ENCODE data around the gene JARID2.

The JARID2 gene

DNA sequence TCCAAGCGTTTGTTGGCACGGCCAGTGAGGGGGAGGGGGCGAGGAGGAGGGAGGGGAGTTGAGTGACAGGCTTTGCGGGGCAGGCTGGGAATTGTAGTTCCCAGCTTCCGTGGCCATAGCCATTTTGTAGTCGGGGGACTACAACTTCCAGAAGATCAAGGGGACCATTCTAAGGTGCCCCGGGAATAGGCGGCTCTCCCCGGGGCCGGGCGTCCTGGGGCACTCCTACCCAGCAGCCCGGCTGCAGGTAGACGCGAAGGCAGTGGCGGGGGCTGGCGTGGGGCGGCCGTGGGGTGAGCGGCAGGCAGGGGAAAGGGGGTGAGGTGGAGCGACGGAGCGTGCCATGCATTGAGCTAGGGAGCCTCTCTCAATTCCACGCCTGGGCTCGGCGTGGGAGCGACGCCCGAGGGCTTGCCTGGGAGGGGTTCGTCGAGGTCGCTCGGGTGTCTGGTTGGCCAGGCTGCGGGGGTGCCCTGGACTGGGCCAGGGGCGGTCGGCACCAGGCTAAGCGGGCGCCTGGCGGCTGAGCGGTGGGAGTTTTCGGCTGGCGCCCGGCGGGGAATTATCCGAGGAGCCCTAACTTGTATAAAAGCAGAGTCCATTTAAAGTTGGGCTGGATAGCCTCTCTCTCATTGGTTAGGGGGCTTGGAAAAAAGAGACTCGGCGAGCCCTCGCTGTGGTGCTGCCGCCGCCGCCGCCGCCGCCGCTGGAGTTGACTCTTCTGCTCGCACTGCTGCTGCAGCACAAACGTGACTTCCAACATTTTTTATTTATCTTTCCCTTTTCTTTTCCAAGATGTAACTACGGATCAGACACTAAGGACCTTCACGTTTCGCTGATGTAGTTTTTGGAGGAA is at the start of gene JARID2:
Gene JARID2 (plus strand): TSS at position 709 of the 856 bp plus-strand sequence. CDS start 471 bp downstream, outside the sequence.
- DNase-seq (ENCODE audit: low read depth, low spot score) = peak; percentile 90

DNA sequence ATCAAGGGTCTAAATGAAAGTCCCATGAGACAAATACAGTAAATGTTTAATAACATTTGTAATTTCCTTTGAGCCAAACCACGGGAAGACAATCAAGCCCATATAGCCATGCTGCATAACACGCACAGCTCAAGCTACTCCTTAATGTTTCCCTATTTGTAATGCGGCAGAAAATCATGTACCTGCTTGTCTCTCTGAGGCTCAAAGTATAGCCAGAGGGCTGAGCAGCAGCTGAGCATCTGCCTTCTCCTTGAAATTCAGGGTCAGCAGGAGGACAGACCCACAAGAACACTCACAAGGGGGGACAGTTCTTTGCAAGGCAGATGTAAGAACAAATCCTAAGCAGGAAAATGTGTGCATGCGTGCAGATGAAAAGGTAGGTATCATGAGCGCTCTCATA is 45.8 kb upstream of the JARID2 start:
- DNase-seq (ENCODE audit: low read depth, low spot score) = no peak

GRCh38 chr6:15205321-15205720 is 40.5 kb upstream of the JARID2 start:
- DNase-seq (ENCODE audit: low read depth, low spot score) = no peak

DNA sequence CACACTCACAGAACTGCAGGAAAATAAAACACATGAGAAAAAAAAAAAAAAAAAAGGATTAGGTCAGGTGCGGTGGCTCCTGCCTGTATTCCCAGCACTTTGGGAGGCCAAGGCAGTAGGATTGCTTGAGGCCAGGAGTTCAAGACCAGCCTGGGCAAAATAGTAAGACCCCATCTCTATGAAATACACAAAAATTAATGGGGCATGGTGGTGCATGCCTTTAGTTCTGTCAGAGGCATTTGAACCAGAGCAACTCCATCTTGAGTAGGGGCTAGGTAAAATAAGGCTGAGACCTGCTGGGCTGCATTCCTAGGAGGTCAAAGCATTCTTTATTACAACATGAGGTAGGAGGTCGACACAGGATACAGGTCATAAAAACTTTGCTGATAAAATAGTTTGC is 39.0 kb upstream of the JARID2 start:
- no peak for DNase-seq (ENCODE audit: low read depth, low spot score)

GRCh38 chr6:15207923-15208322 is 37.9 kb upstream of the JARID2 start:
- DNase-seq (ENCODE audit: low read depth, low spot score) = no peak

- no peak for DNase-seq (ENCODE audit: low read depth, low spot score)
These were observed 31.9 kb upstream of the JARID2 start for GRCh38 chr6:15213838-15214400.

- no peak for DNase-seq (ENCODE audit: low read depth, low spot score)
These were observed 27.5 kb upstream of the JARID2 start for GRCh38 chr6:15218401-15218800.

- DNase-seq (ENCODE audit: low read depth, low spot score) = no peak
These were observed 25.8 kb upstream of the JARID2 start for GRCh38 chr6:15220062-15220461.

DNA sequence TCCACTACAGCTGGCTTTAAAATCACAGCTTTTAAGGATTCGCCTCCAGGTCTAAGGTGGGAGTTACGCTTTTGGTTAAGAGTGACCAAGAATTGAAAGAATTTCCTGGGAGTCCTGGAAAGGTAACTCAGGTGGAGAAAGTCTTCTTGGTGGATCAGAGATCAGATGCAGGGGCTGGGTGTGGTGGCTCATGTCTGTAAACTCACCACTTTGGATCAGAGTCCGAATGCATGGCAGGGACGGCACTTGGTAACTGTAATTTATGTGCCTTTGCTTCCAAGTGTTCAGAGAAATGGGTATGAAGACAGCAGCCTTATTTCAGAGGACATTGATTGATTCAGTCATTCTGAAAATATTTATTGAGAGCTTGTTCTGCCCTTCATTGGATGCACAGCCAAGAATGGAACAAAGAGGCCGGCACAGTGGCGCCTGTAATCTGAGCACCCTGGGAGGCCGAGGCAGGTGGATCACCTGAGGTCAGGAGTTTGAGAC is 18.0 kb upstream of the JARID2 start:
- no peak for DNase-seq (ENCODE audit: low read depth, low spot score)

DNA sequence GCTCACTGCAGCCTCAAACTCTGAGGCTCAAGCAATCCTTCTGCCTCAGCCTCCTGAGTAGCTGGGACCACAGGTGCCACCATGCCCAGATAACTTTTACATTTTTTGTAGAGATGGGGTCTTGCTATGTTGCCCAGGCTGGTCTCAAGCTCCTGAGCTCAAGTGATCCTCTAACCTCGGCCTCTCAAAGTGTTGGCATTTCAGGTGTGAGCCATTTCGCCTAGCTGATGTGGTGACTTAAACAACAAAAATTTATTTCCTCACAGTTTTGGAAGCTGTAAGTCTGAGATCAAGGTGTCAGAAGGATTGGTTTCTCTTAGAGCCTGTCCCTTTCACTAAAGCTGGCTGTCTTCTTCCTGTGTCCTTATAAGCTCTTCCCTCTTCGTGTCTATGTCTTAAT is 15.0 kb upstream of the JARID2 start:
- no peak for DNase-seq (ENCODE audit: low read depth, low spot score)

DNA sequence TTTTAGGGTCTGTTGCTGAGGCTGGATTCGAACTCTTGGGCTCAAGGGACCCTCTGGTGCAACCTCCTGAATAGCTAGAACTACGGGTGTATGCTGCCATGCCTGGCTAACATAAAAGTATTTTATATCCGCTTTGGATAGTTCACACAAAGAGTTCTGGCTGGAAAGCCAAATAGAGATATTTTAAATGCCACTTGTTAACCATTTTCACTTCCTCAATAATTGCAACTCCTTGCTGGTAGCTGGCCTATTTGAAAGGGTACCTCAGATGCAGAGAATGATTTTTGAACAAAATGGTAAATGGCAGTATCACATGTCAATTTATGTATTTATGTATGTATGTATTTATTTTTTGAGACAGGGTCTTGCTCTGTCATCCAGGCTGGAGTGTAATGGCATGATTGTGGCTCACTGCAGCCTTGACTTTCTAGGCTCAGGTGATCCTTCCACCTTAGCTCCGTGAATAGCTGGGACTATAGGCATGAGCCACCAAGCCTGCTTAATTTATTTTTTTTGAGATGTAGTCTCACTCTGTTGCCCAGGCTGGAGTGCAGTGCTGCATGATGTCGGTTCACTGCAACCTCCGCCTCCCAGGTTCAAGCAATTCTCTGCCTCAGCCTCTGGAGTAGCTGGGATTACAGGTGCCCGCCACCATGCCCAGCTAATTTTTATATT is 12.9 kb upstream of the JARID2 start:
- DNase-seq (ENCODE audit: low read depth, low spot score) = no peak

DNA sequence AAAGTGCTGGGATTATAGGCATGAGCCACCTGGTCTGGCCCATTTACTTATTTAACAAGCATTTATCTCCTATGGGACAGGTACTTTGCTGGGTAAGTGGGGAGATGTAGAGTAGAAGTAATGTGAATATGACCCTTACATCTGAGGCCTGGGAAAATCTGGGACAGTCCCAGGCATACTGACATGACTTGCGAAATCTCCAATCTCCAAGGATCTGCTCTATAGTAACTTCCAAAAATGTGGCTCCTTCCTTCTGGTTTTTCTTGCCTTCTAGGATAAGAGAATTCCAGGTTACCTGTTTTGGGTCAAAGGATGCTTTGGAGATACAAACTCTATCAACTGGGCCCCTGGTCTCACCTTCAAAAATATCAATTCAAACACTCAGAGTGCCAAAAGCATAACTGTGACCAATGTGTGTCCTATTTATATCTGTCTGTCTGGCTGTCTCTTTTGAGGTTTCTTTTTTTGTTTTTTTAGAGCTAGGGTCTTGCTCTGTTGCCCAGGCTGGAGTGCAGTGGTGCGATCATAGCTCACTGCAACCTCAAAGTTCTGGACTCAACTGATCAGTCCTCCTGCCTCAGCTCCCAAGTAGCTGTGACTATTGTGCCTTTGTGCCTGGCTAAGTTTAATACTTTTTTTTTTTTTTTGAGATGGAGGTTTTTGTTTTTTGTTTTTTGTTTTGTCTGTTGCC is 11.7 kb upstream of the JARID2 start:
- DNase-seq (ENCODE audit: low read depth, low spot score) = no peak

GRCh38 chr6:15239616-15240364 is 6.1 kb upstream of the JARID2 start:
- DNase-seq (ENCODE audit: low read depth, low spot score) = no peak

DNA sequence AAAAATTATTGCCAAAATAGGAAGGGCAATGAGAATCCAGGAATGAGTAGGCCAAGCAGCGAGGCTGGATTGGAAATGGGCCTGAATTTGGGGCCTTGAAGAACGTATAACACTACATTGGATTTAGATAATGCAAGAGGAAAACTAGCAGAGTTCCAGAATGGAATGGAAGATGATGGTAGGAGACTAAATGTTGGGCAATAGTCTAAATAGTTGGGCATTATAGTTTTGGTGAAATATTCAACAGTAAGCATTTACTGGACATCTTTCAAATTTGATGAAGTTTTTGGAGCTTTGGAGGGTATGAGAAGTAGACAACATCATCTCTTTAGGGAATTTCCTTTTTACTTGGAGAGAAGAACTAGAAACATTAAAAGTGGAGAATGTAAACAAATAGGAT is 3.4 kb upstream of the JARID2 start:
- no peak for DNase-seq (ENCODE audit: low read depth, low spot score)

- no peak for DNase-seq (ENCODE audit: low read depth, low spot score)
These were observed 2.8 kb upstream of the JARID2 start for GRCh38 chr6:15242937-15243614.

GRCh38 chr6:15243910-15244619 is 1.8 kb upstream of the JARID2 start:
- DNase-seq (ENCODE audit: low read depth, low spot score) = no peak

DNA sequence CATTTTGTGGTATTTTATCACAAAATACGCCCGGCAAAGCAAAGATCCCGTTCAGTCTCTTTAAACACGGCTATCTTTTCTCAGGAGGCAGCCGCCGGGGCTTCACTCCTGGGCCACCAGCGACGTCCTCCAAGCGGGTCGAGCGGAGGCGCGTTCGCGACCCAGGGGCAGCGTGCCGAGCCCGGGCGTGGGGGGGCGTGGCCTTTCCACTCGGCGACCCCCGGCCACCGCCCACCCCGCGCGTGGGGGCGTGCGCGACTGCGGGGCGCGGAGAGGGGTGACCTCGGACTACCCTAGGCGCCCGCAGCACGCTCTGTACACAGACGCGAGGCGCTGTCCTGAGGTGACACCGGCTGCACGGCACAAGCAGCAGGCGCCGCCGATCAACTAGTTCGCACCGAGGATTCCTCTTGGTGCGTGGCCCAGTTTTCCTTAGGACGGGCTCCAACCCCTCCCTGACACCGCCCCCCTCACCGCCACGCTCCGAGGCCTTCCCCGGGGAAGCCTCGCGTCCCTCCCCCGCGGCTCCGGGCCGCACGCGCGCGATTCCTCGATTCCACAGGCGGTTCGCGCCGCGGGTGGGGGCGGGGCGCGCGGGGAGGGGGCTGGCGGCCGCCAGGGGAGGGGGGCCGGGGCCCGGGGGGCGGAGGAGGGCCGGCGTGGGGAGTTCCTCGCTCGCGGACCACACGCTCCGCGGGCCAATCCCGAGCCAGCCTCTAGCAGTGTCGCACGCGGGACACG is 1.1 kb upstream of the JARID2 start:
- no peak for DNase-seq (ENCODE audit: low read depth, low spot score)

DNA sequence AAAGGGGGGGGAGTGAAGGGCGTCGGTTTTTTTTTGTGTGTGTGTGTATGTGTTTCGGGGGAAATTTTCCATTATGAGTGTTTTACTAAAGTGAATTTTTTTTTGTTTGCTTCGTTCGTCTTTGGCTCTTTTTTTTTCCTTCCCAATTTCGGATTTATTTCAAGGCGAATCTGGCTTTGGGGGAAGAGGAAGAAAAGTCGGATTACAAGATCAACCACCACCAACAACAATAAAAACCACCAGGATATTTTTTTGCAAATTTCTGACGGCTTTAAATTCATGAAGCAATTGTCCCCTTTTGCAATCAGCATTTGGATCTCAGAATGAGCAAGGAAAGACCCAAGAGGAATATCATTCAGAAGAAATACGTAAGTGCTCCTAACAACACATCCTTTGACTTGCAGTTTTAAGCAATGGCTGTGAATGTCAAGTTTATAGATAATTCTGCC is 372 bp downstream of the JARID2 start:
- DNase-seq (ENCODE audit: low read depth, low spot score) = no peak
